K562 (cell line): ENCODE measurements around the gene ZDHHC24. TPM values are rescaled to one million over a fixed set of nuclear protein-coding genes. Genes with fewer than 3 reads are reported as not detected.

Experiments used
- ARID1B ChIP-seq: fragments of 450-650 bp; IDR thresholded peaks from 2 replicates; pipeline ENCODE4 v1.6.1; 2016; ENCODE audit warnings: antibody characterized with exemption, mild to moderate bottlenecking, inconsistent platforms
- CBX5 ChIP-seq: IDR thresholded peaks from 2 replicates; pipeline ENCODE4 v1.6.1; 2014; ENCODE audit warnings: low read depth, borderline replicate concordance
- CCNT2 ChIP-seq: IDR thresholded peaks from 2 replicates; pipeline ENCODE4 v1.6.1; 2011; ENCODE audit warnings: borderline replicate concordance, low read depth, mild to moderate bottlenecking, moderate library complexity, mixed read lengths, low read length; ENCODE audit not compliant: insufficient read length; ENCODE audit errors: extremely low read depth
- CXXC5 ChIP-seq: fragments of 250-450 bp; sonication (Bioruptor Pico); IDR thresholded peaks from 2 replicates; pipeline ENCODE4 v1.8.0; 2022; ENCODE audit warnings: inconsistent platforms, mild to moderate bottlenecking, moderate library complexity
- E2F3 ChIP-seq: fragments of 250-450 bp; sonication (Bioruptor Pico); IDR thresholded peaks from 2 replicates; pipeline ENCODE4 v1.4.0; 2020; ENCODE audit warnings: mild to moderate bottlenecking
- EP300 ChIP-seq: IDR thresholded peaks from 2 replicates; pipeline ENCODE4 v1.6.1; 2012; ENCODE audit warnings: low read length, improper control_type of control experiment
- FIP1L1 ChIP-seq: fragments of 200-400 bp; formaldehyde crosslinking; IDR thresholded peaks from 2 replicates; pipeline ENCODE4 v1.6.1; 2018; ENCODE audit warnings: mild to moderate bottlenecking, low read depth, low read length; ENCODE audit not compliant: poor library complexity, severe bottlenecking
- GABPB2 ChIP-seq: fragments of 250-450 bp; sonication (Bioruptor Pico); conservative IDR thresholded peaks from 2 replicates; pipeline ENCODE4 v1.5.1; 2021; ENCODE audit warnings: mild to moderate bottlenecking
- LEF1 ChIP-seq: fragments of 450-650 bp; IDR thresholded peaks from 2 replicates; pipeline ENCODE4 v1.6.1; 2016; ENCODE audit warnings: mild to moderate bottlenecking
- MED1 ChIP-seq: sonication (generic); formaldehyde crosslinking; IDR thresholded peaks from 2 replicates; pipeline ENCODE4 v1.8.1; 2023; ENCODE audit warnings: missing genetic modification reagents, borderline replicate concordance
- NFE2L1 ChIP-seq: fragments of 450-650 bp; IDR thresholded peaks from 2 replicates; pipeline ENCODE4 v1.6.1; 2016; ENCODE audit warnings: missing genetic modification characterization, low read depth, mild to moderate bottlenecking, missing compliant biosample characterization, moderate library complexity, borderline replicate concordance
- NR2C2 ChIP-seq, 2 experiments: fragments of 200-800 bp in 1 of 2; sonication (Bioruptor generic) in 1 of 2; sonication (generic) in 1 of 2; formaldehyde crosslinking in 1 of 2; IDR thresholded peaks; 2 replicates each; pipeline versions ENCODE4 v1.6.1 to v1.8.0; 2016 to 2022; ENCODE audit warnings: mild to moderate bottlenecking in 1 of 2, missing compliant biosample characterization in 1 of 2, missing genetic modification characterization in 1 of 2, missing genetic modification reagents in 1 of 2
- PTRF ChIP-seq: fragments of 450-650 bp; IDR thresholded peaks from 2 replicates; pipeline ENCODE4 v1.6.1; 2016; ENCODE audit warnings: mild to moderate bottlenecking, missing genetic modification characterization, missing compliant biosample characterization
- RAD21 ChIP-seq, 2 experiments: fragments of 250-450 bp in 1 of 2; fragments of 450-650 bp in 1 of 2; sonication (Bioruptor Pico) in 1 of 2; formaldehyde crosslinking in 1 of 2; IDR thresholded peaks in 1 of 2; conservative IDR thresholded peaks in 1 of 2; 2 replicates each; pipeline versions ENCODE4 v1.4.0 to v1.8.0; 2020 to 2022; ENCODE audit warnings: mild to moderate bottlenecking in 2 of 2, moderate library complexity in 1 of 2
- SETDB1 ChIP-seq: IDR thresholded peaks from one replicate; pipeline ENCODE4 v1.6.1; 2012; ENCODE audit warnings: low read length, control low read depth, inconsistent platforms
- STAT6 ChIP-seq: sonication (generic); formaldehyde crosslinking; IDR thresholded peaks from 2 replicates; pipeline ENCODE4 v1.8.1; 2023; ENCODE audit warnings: mild to moderate bottlenecking, missing genetic modification reagents
- SUPT5H ChIP-seq: fragments of 450-650 bp; IDR thresholded peaks from 2 replicates; pipeline ENCODE4 v1.6.1; 2016
- TARDBP ChIP-seq: fragments of 450-650 bp; IDR thresholded peaks from 2 replicates; pipeline ENCODE4 v1.6.1; 2016
- TRIM25 ChIP-seq: fragments of 450-650 bp; IDR thresholded peaks from 2 replicates; pipeline ENCODE4 v1.7.0; 2016; ENCODE audit warnings: borderline replicate concordance
- XRCC5 ChIP-seq: fragments of 200-400 bp; formaldehyde crosslinking; IDR thresholded peaks from 2 replicates; pipeline ENCODE4 v1.6.1; 2017; ENCODE audit warnings: low read depth, mild to moderate bottlenecking, low read length
- ZBED1 ChIP-seq: IDR thresholded peaks from 2 replicates; pipeline ENCODE4 v1.6.1; 2014
- ZFX ChIP-seq: sonication (generic); formaldehyde crosslinking; IDR thresholded peaks from 2 replicates; pipeline ENCODE4 v1.8.0; 2022; ENCODE audit warnings: mild to moderate bottlenecking, missing genetic modification reagents, moderate library complexity
- polyA plus RNA-seq, 8 experiments: library from polyadenylated mRNA; depleted of rRNA in 4 of 8; stranded (reverse) in 5 of 8; unstranded in 3 of 8; fragments of >200 nt; fragmentation: Nextera tagmentation in 2 of 8; fragmentation: Illumina TruSeq in 1 of 8; extraction: Ambion mirVana in 2 of 8; extraction: Trizol in 1 of 8; gene quantifications; 2 replicates each; pipeline versions ENCODE4 v1.2.1 to v1.2.3, GENCODE V29; 2011 to 2014; ENCODE audit warnings: inconsistent platforms in 1 of 8, missing spikeins in 1 of 8
- total RNA-seq, 7 experiments: library from RNA; depleted of rRNA in 6 of 7; stranded (reverse); fragments of >200 nt in 6 of 7; fragmentation: Illumina TruSeq in 2 of 7; extraction: Trizol in 2 of 7; gene quantifications; 2 replicates each; pipeline versions ENCODE4 v1.2.1 to v1.2.3, GENCODE V29; 2011 to 2021; ENCODE audit warnings: low replicate concordance in 1 of 7

ZDHHC24 gene
- total and polyA plus RNA-seq, 9 of the 15 experiments (the other 6 are each of a cell fraction or from before 2014, with no cell fraction given): 0.45 to 11.2 (median 2.7) TPM

GRCh38 chr11:66480117-66480938 is 65.5 kb downstream of the ZDHHC24 start, which contains the start of gene DPP3 (continued):
- TF ChIP-seq STAT6 (CRISPR knock-in tag) (0 out of 2 replicates have a peak, but pooled peaks have one; percentile 75), FIP1L1 (peak; percentile 75), LEF1 (peak; percentile 48), MED1 (CRISPR knock-in tag) (no peak), E2F3 (CRISPR knock-in tag) (no peak), CXXC5 (CRISPR knock-in tag) (peak; percentile 96), CCNT2 (peak; percentile 77), RAD21 (CRISPR knock-in tag; conservative IDR thresholded peaks at IDR 0.05 in 1 of 2, IDR thresholded peaks at IDR 0.05 in 1 of 2) (0 out of 4 replicates have a peak, but pooled peaks of 1 of the 2 experiments have one; percentile 6), ZFX (CRISPR knock-in tag) (peak; percentile 100), ZBED1 (no peak), SETDB1 (no peak), SUPT5H (peak; percentile 90), NR2C2 (CRISPR knock-in tag; IDR thresholded peaks at IDR 0.05) (peak; percentile 51; the same call in 1 of the 2 replicates), NR2C2 (tag; IDR thresholded peaks at IDR 0.05) (peak; percentile 81), TRIM25 (no peak), XRCC5 (0 out of 2 replicates have a peak, but pooled peaks have one; percentile 4), NFE2L1 (no peak), GABPB2 (no peak), TARDBP (no peak), CBX5 (no peak), EP300 (no peak), ARID1B (0 out of 2 replicates have a peak, but pooled peaks have one; percentile 47), PTRF (tag) (no peak)
